HG03108 (cell line): ENCODE results near the gene MAP3K13.

Source experiments
- ATAC-seq: cut with Tn5 transposase; IDR thresholded peaks from one replicate; pipeline ENCODE4 v1.9.1; 2021; ENCODE audit warnings: moderate library complexity; ENCODE audit not compliant: unreplicated experiment

MAP3K13 gene

GRCh38 chr3:185498503-185499396 is 135.8 kb downstream of the MAP3K13 start, which contains the start of gene TMEM41A:
Gene TMEM41A (minus strand): TSS chr3:185499035. CDS start chr3:185498961, 74 bp downstream.
- peak; percentile 96 for ATAC-seq

- ATAC-seq, result no peak
These were observed 140.1 kb downstream of the MAP3K13 start for GRCh38 chr3:185502987-185503386.

DNA sequence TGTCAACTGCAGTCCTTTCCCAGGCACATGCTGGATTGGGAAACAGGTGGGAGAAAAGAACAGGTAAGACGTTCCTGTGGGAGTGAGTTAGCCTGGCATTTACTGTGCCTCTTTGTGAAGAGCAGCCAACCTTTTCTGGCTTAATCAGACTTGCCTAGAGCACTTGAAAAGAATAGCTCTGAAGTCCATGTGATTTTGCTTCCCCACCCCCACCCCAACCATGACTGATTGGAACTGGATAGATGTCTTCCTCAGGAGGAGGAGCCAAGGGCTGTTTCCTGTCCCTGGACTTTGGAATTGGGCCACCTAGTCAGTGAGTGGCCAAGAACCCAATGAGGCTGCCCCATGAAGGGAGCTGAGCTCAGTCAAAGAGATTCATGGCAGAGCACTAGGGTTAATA is 140.6 kb downstream of the MAP3K13 start:
- ATAC-seq, result no peak

DNA sequence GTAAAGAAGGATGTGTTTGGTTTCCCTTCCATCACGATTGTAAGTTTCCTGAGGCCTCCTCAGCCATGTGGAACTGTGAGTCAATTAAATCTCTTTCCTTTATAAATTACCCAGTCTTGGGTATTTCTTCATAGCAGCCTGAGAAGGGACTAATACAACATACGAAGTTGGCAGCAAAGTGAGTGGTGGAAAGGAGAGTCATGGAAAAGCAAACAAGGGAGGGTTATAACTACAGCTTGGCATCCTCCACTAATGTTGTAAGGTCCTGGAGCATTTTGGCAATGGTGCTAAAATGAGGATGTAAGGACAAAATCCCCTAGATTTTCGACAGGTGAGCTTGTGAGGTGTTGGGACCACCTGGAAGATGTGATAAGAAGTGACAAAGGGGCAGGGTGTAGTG is 141.7 kb downstream of the MAP3K13 start:
- no peak for ATAC-seq

- no peak for ATAC-seq
These were observed 144.9 kb downstream of the MAP3K13 start for GRCh38 chr3:185507883-185508282.

DNA sequence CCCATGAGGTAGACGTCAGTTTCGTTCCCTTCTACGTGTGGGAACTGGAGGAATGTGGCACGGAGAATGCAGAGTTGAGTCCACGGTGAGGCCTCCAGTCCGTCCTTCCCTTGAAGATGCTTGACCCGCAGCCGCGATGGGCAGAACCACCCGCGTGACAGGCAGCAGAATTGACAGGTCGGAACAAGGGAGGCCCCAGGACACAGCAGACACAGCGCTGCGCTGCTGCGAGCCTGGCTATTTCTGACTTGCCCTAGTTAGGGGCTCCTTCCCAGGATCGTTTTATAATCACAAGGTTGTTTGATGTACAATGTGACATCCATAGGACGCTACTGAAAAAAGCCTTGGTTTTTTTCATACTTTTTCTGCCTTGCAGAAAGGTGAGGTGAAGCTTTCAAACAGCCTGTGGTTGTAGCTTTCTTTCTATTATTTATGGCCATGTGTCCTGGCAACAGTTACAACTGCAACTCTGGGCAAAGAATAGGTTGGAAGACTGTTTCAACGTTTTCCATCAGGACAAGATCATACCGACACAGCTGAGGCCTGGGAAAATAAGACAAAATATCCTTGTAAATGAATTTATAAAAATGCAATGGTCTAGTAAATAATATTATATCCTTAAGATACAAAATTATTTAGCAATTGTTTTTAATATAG is 145.5 kb downstream of the MAP3K13 start:
- no peak for ATAC-seq

GRCh38 chr3:185511711-185512110 is 148.8 kb downstream of the MAP3K13 start:
- no peak for ATAC-seq

- no peak for ATAC-seq
These were observed 154.6 kb downstream of the MAP3K13 start for GRCh38 chr3:185517387-185518130.

GRCh38 chr3:185519021-185519420 is 156.1 kb downstream of the MAP3K13 start:
- ATAC-seq, result no peak

GRCh38 chr3:185521349-185522138 is 158.6 kb downstream of the MAP3K13 start:
- ATAC-seq, result no peak

- no peak for ATAC-seq
These were observed 163.5 kb downstream of the MAP3K13 start for GRCh38 chr3:185526349-185526951.

DNA sequence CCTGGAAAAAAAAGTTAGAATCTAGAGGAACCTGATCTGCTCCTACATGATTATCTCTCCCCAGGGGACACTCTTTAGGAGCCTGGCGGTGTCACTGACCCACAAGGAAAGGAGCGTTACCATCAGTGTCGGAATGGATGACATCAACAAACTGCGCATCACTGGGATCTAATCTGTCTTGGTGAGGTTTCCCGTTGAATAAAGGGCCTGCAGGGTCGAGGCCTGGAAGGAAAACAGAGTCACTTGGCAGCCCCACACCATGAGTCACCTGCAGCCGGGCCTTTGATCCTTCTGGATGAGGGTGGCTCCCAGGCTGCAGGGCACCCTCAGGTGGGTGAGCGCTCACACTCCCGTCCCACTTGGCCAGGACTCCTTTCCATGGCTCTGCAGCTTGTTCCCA is 164.4 kb downstream of the MAP3K13 start:
- no peak for ATAC-seq

DNA sequence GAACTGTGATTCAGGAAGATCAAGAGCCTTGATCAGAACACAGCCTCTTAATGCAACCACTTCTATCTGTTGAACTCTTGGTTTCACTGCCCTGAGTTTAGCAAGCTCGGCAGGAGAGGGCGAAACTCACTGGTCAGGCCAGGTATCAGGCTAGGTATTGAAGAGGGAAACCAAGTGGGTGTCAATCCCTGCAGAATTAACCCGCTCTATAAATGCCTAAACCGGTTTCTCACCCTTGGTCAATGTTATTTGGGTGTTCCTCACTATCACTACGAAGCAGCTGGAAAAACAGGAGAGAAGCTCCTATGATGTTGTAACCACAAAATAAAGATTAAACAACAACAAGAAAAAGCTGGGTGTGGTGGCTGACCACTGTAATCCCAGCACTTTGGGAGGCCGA is 165.6 kb downstream of the MAP3K13 start:
- ATAC-seq, result no peak

- no peak for ATAC-seq
These were observed 167.9 kb downstream of the MAP3K13 start for GRCh38 chr3:185530856-185531255.

DNA sequence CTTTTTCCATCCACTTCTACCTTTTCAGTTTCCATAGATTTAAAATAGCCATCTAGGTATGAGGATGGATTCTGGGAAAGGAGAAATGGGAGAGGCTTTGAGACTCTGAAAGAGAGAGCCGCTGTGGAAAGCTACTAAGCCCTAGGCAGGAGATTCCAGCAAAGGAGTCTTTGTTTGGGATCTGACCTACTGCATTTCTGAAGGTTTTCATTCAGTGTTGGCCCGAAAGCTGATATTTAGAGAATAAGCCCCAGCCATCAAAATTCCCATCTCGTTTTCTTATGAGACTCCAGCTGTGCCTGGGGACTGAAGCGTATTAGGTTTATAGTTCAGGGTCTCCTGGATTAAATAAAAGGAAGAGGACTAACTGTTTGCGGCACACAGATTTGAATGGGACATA is 170.0 kb downstream of the MAP3K13 start:
- no peak for ATAC-seq

DNA sequence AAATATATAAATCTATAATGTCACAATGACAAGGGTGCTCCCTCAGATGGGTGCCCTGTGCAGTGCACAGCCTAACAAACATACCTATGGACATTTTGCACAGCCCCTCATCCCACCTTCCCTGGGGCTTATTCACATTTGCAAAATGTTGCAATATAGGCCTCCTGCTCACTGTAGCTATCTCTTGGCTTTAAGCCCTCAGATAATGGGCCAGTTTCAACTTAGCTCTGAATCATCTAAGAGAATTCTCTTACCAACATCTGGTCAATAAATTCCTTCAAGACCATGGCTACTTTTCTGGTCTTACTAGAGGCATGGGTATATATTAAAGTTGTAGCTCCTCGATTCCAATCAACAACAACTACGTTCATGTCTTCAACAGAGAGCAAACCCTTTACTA is 171.6 kb downstream of the MAP3K13 start:
- no peak for ATAC-seq

DNA sequence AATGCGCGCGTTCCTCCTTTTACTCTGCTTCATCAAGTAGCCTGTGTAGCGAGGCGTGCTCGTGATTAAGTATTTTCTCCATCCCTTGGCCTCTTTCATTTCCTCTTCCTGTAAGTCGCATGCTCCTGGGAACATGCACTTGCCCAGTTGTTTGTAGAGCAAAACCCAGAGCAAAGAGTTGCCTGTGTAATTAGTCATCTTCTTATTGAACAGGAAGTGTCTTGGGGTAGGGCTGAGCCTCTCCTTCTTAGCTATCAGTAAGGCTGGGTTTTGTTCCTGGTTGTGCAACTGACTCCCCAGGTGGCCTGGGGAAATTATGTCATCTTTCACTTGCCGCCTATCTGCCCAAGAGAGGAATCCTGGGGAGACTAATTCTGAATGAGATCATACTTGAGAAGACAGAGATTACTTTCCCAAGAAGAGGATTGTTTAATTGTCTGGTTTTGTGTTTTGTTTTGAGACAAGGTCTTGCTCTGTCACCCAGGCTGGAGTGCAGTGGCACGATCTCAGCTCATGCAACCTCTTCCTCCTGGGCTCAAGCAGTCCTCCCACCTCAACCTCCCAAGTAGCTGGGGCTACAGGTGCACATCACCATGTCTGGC is 174.5 kb downstream of the MAP3K13 start:
- peak; percentile 99 for ATAC-seq
